HG03457 (cell line): ENCODE data around the gene MXD3.
"Not testable (repeated sequence)": the region's sequence is repeated elsewhere in the genome, so short reads cannot be mapped to it uniquely, and the experiment has no call there.

Source experiments
- ATAC-seq: cut with Tn5 transposase; IDR thresholded peaks from one replicate; pipeline ENCODE4 v1.9.1; 2021; ENCODE audit warnings: moderate number of reproducible peaks; ENCODE audit not compliant: unreplicated experiment

MXD3 gene

DNA sequence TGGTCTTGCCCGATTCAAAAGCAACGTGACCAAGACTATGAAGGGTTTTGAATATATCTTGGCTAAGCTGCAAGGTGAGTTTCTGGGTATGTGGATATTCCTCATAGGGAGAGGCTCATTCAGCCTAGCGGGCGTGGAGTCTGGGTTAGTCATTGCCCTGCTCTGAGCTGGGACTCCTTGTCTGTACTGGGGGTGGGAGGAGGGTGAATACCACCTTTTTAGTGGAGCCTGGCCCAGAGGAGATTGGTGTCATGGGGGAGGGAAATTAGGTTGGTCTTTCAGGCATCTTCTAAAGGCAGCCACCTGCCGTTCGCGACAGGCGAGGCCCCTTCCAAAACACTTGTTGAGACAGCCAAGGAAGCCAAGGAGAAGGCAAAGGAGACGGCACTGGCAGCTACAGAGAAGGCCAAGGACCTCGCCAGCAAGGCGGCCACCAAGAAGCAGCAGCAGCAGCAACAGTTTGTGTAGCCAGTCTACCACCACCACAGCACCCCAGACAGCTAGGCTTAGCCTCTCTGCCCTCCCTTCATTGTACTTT, 5.5 kb downstream of the MXD3 start:
- not testable (repeated sequence) for ATAC-seq

DNA sequence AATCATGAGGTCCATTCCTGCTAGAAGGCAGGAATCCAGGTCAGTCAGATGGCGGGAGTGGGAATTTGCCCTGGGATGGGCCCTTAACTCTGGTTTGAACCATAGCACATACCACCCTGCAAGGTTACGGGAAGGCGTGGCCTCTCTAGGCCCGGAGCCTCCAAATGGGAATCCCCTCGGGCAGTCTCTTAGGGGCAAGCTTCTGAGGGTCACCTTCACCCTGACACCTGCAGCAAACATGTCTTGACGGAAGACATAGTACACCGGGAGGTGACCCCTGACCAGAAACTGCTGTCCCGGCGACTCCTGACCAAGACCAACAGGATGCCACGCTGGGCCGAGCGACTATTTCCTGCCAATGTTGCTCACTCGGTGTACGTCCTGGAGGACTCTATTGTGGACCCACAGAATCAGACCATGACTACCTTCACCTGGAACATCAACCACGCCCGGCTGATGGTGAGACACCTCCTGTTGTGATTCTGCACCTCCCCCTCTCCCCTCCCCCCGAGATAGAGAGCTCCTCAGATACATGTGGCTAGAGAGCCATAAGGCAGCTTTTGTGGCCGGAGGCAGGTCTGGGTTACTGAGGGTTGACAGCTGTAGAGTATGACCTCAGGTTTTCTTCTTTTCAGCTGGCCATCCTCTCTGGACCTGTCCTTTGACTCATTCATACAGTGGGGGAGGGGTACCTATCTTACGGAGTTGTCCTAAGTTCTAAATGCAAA, 7.1 kb downstream of the MXD3 start:
- ATAC-seq, result no peak

DNA sequence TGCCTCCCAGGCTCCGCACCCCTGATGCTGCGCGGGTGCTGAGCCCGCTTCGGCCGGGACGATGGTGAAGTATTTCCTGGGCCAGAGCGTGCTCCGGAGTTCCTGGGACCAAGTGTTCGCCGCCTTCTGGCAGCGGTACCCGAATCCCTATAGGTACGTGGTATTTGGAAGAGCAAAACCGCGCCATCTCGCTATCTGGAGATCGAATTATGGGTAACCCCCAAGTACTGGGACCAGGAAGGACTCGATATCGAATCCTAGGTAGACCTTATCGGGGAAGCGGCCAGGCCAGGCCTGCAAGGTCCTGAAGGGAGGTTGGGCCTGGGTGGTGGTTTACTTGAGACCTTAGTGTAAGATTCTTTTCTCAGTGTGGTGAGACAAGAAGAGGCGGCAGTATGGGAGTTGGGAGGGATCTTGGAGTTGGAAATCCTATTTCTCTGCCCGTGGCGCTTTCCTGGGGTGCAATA, 7.7 kb downstream of the MXD3 start:
- peak; percentile 2 for ATAC-seq

DNA sequence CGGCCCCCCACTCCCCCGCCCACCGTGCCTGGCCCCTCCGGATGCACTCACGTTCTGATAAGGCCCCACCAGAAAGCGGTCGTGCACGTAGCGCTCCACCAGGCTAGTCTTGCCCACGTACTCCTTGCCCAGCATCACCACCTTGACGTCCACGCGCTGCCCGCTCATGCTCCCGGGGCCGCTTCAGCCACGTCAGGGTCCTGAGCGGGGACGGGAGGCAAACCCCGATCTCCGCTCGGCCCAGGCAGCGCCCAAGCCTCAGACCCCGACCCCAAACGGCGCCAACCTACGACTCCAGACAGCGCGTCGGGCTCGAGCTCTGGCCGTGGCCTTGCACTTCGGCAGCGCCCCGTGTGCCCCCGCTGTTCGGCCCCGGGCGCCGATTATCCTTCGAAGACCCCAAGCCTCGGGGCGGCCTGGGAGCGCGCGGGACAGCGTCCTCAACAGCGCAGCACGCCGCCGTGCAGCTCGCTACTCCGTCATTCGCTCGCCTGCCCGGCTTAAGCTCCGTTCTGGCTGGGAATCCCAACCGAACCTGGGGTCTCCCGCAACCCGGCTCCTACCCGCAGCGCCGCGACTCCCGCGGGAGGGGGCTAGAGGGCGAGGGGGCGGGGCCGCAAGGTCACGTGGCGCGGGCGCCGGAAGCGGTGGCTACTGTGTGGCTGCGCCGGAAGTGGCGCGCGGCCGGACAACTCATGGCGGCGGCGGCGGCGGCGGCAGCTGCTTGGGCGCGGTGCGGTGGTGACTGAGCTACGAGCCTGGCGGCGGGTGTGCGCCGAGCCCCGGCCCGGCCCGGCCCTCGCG, 8.4 kb downstream of the MXD3 start, which contains the start of the genes PRELID1 and RAB24:
PRELID1 (plus strand) TSS at position 679 of the 804 bp plus-strand sequence. CDS start 187 bp downstream, outside the sequence.
RAB24 (minus strand) TSS at position 599 of the 804 bp plus-strand sequence; CDS start at position 168, 431 bp downstream.
- ATAC-seq, result peak; percentile 40

DNA sequence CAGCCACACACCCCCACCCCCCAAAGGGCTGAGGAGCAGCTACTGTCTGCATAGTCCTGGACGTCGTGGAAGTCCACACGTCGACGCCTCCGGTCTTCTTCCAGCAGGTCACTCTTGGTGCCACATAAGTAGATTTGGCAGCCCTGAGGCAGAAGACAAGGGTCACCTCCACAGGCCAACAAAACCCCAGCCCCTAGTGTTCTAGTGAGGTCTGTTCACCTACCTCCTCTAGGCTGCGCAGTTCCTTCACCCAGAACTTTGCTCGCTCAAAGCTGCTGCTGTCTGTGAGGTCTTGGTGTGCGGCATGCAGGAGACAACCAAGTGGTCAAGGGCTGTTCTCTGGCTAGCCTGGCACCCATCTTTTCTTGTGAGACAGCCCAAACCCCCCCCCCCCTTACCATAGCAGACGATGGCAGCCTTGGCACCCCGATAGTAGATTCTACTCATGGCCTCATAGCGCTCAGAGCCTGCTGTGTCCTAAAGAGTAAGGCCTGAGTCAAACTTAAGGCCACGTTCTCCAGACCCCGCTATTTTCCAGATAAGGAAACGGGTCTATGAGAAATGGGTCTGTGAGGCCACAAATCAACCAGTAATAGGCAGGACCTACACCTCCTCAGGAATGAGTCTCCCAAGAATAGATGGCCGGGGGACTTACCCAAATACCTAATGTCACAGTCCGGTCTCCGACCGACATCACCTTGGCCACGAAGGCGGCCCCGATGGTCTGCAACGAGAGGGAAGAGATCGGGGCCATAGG, 9.2 kb downstream of the MXD3 start:
- ATAC-seq, result no peak

DNA sequence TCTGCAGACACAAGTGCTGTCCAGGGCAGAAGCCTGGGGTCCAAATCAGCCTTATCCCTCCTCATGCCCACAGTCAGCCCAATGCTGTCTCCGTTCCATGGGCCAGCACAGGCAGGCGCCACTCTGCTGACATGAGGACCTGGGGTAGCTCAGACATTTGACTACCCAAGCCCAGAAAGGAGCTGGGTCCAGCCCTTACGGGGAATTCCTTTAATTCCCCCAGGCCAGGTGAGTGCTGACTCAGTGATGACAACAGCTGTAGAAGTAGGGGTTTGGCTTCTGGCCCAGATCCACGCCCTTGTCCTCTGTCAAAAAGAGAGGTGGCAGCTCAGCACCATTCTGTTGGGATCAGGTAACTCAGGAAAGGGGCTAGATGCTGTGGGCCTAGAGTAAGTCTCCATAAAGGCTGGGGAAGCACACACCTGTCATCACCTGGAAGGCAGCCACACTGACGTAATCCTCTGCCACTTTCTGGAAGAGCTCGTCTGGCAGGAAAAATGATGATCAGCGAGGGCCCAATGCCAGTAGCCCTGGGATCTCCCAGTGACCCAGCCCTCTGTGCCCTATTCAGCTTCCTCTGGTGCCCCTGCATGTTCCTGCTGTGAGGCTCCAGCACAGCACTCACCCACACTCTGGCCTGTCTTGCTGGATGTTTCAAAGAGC, 10.1 kb downstream of the MXD3 start:
- ATAC-seq, result no peak

DNA sequence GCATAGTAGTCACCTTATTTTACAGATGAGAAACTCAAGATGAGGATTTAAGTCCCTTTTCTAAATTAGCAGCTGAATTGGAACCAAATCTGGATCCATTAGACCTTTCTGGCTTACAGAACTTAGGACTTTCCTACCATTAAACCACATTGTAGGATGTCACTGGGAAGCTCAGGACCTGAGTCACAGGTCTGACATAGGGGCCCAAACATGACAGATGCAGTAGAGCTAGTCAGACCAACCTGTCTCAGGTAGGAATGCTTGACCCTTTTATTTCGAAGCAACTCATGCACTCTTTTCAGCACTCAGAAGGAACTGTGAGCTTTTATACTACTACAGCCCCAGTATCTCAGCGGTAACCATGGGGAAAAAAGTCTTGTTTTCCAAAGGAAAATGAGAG, 10.7 kb downstream of the MXD3 start:
- no peak for ATAC-seq

DNA sequence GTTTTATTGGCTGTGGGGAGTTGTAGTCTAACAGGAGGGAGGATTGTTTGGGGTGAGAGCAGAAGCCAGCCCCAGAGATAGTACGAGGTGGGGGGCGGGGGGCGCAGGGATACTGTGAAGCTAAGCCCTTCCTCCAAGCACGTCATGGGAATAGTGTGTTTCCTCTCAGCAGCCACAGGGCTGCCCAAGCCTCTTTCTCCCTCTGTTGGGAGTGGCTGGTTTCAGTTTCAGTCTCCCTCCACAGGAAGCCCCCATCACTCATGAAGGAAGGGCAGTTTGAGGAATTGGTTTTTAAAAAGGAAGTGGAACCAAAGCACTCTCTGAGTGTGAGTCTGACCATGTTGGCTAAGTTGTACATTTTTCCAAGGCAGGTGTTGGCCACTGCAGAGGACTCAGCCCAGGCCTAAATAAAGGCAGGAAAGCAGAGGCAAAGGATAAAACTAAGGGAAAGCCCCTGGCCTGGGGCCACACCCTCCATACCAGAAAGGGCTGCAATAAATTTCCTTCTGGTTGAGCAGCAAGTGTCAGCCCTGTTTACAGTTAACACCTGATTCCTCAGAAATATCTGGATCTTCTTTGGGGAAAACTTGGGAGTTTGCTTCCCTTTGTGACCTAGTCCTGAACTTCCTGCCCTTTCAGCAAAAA, 11.3 kb downstream of the MXD3 start:
- peak; percentile 37 for ATAC-seq

DNA sequence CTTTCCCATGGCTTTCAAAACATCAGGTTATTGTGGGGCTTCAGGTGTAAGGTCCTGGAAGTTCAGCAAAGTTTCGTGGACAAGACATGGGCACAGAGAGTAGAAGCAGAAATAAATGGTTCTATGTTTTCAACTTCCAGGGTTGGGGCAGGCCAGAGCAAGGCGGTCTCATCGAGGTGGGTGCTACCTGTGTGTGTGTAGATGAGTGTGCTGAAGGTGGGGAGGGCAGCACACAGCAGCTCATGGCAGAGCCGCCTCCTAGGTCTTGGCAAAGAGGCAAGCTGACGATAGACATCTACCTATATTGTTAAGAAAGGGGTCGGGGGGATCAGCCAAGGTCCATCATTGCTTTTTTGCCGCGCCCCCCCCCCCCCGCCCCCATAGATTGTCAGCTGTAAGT, 12.0 kb downstream of the MXD3 start:
- ATAC-seq, result no peak

DNA sequence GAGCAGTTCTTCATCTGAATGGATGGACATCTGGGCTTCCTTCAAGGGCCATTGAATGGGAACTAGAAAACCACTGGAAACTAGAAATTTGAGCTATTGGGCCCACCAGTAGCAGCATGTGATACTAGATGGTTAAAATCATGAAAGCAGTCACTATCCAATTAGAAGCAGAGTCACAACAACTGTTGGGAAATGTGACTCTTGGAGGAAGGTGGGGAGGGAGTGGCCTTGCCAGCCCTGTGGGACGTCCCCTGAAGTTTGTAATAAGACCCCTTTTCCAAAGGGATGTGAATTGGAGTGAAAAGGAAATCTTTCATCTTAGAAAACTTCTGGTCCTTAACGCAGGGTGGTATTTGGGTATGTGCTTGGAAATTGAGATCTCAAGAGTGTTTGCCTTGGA, 13.8 kb downstream of the MXD3 start:
- ATAC-seq, result no peak

DNA sequence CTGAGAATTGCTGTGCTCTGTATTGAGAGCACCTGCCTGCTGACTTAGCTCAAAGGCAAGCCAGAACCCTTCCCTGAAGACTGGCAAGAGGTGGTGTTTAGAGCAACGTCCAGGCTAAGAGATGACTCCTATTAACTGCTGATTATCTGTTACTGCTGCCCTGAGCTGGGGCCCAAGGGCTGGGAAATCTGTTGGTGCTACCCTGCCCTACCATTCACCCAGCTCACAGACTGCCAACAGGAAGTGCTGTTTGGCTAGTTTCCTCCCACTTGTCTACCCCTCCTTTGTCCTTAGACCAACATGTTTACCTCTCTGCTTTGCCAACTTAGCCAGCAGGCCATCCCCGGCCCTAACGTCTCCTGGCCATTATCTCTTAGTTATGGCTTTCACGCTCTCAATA, 15.1 kb downstream of the MXD3 start:
- ATAC-seq, result no peak

DNA sequence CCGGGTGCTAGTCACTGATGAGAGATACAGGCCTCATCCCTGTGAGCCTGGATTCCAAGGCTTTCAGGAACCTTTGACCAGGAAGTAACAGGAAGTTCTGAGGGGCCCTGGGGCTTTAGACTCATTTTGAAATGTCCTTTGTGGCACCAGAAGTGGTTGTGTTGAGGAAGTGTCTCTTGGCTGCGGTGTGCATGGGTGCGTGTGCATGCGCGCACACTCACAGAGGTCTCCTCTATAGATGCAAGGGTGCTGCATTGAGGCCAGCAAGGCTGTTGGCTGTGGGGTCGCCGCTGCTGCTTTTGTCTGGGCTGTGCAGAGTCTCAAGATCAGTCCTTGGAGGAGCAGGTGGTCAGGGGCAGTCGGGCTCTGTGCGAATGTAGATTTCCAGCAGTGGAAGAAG, 15.8 kb downstream of the MXD3 start:
- ATAC-seq, result no peak

DNA sequence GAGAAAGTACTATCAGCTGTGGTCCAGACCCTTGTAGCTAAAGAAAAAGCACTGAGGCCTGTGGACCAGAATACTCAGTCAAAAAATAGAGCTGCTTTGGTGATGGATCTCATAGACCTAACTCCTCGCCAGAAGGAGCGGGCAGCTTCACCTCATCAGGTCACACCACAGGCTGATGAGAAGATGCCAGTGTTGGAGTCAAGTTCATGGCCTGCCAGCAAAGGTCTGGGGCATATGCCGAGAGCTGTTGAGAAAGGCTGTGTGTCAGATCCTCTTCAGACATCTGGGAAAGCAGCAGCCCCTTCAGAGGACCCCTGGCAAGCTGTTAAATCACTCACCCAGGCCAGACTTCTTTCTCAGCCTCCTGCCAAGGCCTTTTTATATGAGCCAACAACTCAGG, 17.1 kb downstream of the MXD3 start:
- ATAC-seq, result no peak

DNA sequence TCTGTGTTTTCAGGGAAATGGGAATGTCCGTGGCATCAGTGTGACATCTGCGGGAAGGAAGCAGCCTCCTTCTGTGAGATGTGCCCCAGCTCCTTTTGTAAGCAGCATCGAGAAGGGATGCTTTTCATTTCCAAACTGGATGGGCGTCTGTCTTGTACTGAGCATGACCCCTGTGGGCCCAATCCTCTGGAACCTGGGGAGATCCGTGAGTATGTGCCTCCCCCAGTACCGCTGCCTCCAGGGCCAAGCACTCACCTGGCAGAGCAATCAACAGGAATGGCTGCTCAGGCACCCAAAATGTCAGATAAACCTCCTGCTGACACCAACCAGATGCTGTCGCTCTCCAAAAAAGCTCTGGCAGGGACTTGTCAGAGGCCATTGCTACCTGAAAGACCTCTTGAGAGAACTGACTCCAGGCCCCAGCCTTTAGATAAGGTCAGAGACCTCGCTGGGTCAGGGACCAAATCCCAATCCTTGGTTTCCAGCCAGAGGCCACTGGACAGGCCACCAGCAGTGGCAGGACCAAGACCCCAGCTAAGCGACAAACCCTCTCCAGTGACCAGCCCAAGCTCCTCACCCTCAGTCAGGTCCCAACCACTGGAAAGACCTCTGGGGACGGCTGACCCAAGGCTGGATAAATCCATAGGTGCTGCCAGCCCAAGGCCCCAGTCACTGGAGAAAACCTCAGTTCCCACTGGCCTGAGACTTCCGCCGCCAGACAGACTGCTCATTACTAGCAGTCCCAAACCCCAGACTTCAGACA, 17.7 kb downstream of the MXD3 start:
- no peak for ATAC-seq

DNA sequence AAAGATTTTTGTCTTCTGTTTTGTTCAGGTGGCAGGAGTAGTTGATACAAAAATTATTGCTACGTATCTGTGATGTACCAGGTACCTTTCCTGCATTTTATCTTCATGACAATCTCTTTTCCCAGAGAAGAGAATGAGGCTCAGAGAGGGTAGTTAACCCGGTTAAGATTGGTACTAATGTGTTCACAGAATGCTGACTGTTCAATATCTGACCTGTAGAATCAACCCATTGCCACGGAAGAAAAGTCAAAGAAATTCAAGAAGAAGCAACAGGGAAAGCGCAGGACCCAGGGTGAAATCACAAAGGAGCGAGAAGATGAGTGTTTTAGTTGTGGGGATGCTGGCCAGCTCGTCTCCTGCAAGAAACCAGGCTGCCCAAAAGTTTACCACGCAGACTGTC, 20.0 kb downstream of the MXD3 start:
- no peak for ATAC-seq

DNA sequence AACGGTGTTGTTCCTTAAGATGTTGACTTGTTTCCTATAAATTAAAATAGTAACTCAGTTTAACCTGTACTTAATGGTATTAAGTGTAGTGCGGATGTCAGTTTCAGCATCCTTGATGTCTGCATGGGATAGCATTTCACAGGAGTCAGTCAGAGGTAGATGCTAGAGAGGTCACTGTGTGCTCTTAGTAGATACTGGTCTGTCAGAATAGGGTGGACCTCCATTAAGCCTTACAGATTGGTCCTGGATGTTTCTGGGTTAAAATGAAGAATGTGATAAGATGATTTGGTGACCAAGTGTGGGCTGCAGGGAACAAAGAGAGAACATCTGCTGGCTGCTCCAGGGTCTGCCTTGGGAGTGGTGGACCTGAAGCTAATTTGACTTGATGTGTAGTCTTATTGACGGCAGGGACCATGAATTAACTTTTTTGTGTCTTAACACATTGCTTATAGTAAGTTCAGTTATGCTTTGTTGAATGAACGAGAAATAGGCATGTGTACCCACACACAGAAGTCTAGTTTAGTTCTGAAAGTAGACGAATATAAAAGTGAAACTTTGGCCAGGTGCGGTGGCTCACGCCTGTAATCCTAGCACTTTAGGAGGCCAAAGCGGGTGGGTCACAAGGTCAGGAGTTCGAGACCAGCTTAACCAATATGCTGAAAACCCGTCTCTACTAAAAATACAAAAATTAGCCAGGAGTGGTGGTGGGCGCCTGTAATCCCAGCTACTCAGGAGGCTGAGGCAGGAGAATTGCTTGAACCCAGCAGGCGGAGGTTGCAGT, 20.7 kb downstream of the MXD3 start:
- no peak for ATAC-seq

DNA sequence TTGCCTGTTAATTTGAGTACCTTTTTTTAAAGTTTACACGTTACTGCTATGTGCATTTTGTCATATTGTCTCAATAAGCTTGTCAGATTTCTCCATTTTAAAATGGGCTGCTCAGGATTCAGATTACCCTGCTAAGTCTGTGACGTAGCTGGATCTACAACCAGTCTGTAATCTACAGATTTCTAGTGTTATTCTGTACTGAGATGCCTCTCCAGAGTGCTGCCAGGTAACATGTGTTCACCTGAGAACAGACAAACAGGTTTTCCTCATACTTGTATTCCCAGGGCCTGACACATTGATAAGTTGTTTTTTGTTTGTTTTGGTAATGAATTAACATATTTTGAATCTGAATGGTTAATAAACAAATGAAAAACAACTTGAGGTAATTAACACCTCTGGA, 23.5 kb downstream of the MXD3 start:
- ATAC-seq, result no peak

DNA sequence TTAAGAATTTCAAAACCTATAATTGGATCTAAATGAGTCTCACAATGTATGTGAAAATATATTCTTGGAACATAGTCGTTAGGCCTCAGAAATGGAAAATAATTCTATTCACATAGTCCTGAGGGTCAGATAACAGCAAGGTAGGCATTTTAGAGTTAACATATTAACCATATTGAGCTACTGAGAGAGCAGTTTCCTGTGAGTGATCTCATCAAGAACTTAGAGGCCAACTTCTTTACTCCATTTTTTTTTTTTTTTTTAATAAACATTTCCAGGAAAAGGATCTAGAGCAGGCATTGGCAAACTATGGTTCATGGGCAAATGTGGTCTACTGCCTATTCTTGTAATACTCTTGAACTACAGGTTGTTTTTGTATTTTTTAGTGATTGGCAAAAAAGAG, 34.8 kb downstream of the MXD3 start:
- ATAC-seq, result no peak

DNA sequence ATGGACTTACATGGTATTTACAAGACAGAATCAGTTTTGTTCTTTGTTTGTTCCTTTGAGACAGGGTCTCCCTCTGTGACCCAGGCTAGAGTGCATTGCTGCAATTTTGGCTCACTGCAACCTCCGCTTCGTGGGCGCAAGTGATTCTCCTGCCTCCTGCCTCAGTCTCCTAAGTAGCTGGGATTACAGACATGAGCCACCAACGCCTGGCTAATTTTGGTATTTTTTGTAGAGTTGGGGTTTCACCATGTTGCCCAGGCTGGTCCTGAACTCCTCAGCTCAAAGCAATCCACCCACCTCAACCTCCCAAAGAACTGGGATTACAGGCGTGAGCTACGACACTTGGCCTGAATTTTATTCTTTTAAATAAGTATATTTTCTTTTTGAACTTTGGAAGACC, 35.8 kb downstream of the MXD3 start:
- no peak for ATAC-seq
